Lower leg skin (tissue), 4 donors: ENCODE results near the gene F12. TPM values are rescaled to one million over a fixed set of nuclear protein-coding genes. Genes with fewer than 3 reads are reported as not detected.

ENCODE experiments used
- DNase-seq, 2 donors: peaks; one replicate each; pipeline ENCODE4 v3.0.0-alpha.2; 2019; ENCODE audit warnings: low spot score in 2 of 2
- H3K4me3 ChIP-seq: fragments of 200-600 bp; sonication (generic); 2 replicates; pipeline ENCODE4 v1.5.1; 2017; ENCODE audit warnings: mild to moderate bottlenecking, low read depth; ENCODE audit not compliant: poor library complexity, severe bottlenecking
- POLR2A ChIP-seq, 2 donors: fragments of 450-650 bp; IDR thresholded peaks; one replicate each; pipeline ENCODE4 v1.6.1; 2016 to 2017; ENCODE audit warnings: antibody characterized with exemption in 2 of 2, mild to moderate bottlenecking in 1 of 2, moderate library complexity in 1 of 2
- WGBS, 2 donors: methylation state at CpG; one replicate each; pipeline ENCODE4 v1.1.5; 2018; 5-methylcytosine and 5-hydroxymethylcytosine counted together
- intact Hi-C: fragments of 100-400 bp; cut with DNase I; formaldehyde crosslinking; loops from one replicate; pipeline ENCODE4 v1.15.0; 2023; ENCODE audit warnings: low total_unique reads
- total RNA-seq, 4 donors: library from RNA; depleted of rRNA; stranded (reverse); fragments of >200 nt; gene quantifications; one replicate each; pipeline ENCODE4 v1.1.0, GENCODE V29; 2016
- TF ChIP-seq, protein P1 (sequence below), 3 donors: fragments of 450-650 bp; IDR thresholded peaks; one replicate each; pipeline ENCODE4 v1.5.1; 2016; ENCODE audit warnings: antibody characterized with exemption in 3 of 3, mild to moderate bottlenecking in 3 of 3, moderate library complexity in 2 of 3

F12 gene
- total RNA-seq, 4 donors from 2014 or later: 1.9 to 14.5 (median 10.1) TPM

DNA sequence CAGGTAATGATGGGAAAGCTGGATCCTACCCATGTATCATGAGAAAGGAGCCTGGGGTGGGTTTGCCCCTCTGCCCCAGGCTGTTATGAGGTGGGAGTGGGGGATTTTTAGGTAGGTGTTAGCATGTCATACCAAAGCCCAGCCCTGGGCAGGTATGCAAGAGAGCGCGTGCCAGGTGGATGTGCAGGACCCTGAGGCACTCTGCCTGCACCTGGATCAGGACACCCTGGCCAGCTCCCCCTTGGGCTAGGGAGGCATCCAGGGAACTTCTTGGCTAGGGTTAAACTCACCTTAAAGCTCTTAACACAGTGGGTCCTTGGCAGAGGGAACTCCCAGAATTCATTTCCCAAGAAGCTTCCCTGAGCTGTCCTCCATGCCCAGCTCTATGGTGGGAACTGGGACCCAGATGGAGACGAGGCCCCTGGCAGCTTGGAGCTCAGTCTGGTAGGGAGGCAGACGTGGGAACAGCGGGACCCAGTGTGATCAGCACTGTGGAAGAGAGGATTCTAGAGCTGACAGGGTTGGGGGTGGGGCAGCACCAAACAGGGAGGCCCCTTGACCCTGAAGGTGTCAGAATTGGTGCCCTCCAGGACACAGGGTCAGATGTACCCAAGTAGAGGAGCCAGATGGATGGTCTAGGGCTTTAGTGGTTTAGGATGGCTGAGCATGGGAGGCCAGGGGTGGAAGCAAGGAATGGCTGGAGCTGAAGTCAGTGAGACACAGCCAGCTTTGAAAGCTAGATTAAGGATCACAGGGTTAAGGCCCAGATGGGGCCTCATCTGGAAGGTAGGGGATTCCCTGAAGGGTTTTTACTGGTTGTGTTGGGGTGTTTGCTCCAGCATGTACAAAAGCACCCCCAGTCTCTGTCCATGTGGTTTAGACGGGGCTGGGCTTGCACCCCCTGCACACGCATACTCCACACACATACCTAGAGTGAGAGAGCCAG lies 35.0 kb upstream of the F12 start:
- TF ChIP-seq POLR2A (IDR thresholded peaks at IDR 0.05): no peak
- TF ChIP-seq, protein P1, sequence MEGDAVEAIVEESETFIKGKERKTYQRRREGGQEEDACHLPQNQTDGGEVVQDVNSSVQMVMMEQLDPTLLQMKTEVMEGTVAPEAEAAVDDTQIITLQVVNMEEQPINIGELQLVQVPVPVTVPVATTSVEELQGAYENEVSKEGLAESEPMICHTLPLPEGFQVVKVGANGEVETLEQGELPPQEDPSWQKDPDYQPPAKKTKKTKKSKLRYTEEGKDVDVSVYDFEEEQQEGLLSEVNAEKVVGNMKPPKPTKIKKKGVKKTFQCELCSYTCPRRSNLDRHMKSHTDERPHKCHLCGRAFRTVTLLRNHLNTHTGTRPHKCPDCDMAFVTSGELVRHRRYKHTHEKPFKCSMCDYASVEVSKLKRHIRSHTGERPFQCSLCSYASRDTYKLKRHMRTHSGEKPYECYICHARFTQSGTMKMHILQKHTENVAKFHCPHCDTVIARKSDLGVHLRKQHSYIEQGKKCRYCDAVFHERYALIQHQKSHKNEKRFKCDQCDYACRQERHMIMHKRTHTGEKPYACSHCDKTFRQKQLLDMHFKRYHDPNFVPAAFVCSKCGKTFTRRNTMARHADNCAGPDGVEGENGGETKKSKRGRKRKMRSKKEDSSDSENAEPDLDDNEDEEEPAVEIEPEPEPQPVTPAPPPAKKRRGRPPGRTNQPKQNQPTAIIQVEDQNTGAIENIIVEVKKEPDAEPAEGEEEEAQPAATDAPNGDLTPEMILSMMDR (IDR thresholded peaks at IDR 0.05): no peak
- intact Hi-C loops: no loop called here
- DNase-seq: no peak
- 39 to 45% methylated on average over 7 of the region's 7 CpGs for WGBS, 2 donors
- H3K4me3 ChIP-seq: no peak overlapping the region

DNA sequence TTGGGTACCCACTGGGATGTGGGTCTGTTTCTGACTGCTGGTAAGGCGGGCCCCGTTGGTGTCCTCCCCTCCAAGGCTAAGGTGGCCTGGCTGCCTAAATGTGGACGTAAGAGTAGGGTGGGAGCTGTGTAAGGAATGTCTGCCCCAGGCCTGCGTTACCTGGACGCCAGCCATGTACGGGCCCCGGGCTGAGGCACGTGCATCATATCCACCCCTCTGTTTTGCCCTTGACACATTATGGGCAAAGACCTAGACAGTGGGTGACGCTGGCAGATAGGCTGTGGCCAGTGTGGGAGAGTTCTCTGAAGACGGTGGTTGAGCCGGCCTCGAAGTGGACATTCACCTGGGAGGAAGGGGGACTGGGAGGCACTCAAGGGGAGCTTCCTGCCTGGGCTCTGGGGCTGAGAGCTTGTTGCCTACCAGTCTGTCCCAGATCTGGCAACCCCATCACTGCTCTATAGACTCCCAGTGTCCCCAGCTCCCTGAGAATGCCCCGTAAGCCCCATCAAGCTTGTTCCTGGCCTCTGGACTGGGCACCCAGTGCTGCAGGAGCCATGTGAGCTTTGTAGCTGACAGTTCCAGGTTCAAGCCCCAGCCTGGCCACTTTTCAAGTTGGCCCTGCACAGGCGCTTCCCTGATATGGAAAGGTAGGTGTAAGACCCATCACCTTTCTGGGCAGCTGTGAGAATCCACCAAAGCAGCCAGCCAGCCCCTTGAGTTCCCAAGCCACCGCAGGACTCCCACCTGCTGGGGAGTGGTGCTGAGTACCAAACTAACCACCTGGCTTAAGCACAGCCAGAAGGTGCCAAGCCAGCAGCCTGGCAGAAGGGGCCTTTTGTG lies 34.0 kb upstream of the F12 start:
- intact Hi-C loops: no loop called here
- DNase-seq: no peak
- WGBS, 2 donors: 47 to 65% methylated on average over 15 of the region's 15 CpGs

DNA sequence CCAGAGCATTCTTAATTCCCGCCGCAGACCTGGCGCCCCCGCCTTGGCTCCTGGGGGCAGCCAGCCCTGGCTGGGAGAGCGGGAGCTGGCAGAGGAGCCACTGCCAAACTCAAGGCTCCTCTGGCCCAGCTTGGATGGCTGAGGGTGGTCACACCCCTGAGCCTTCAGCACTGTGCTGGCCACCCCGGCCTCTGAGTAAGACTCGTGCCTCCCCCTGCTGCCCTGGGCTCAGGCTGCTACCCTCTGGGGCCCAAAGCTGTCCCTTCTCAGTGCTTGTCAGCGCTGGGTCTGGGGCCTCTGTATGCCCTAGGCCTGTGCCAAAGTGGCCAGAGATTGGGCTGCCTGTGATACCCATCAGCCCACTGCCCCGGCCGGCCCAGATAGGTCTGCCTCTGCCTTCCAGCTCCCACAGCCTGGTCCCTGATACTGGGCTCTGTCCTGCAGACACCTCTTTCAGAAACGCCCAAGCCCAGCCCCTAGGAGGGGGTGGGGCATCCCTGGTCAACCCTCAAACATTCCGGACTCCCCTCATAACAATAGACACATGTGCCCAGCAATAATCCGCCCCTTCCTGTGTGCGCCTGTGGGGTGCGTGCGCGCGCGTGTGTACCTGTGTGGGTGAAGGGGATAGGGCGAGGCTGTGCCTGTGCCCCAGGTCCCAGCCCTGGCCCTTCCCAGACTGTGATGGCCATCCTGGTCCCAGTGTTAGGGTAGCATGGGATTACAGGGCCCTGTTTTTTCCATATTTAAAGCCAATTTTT lies 32.9 kb upstream of the F12 start:
- no peak for TF ChIP-seq POLR2A (IDR thresholded peaks at IDR 0.05)
- intact Hi-C loops: no loop called here
- WGBS, 2 donors: 77 to 80% methylated on average over 18 to 19 of the region's 20 CpGs
- DNase-seq: no peak
- no peak overlapping the region for H3K4me3 ChIP-seq

More for the DNA sequence above, 34.0 kb upstream of the F12 start:
- H3K4me3 ChIP-seq: no peak overlapping the region
- TF ChIP-seq, protein P1 (IDR thresholded peaks at IDR 0.05): no peak
- no peak for TF ChIP-seq POLR2A (IDR thresholded peaks at IDR 0.05)

DNA sequence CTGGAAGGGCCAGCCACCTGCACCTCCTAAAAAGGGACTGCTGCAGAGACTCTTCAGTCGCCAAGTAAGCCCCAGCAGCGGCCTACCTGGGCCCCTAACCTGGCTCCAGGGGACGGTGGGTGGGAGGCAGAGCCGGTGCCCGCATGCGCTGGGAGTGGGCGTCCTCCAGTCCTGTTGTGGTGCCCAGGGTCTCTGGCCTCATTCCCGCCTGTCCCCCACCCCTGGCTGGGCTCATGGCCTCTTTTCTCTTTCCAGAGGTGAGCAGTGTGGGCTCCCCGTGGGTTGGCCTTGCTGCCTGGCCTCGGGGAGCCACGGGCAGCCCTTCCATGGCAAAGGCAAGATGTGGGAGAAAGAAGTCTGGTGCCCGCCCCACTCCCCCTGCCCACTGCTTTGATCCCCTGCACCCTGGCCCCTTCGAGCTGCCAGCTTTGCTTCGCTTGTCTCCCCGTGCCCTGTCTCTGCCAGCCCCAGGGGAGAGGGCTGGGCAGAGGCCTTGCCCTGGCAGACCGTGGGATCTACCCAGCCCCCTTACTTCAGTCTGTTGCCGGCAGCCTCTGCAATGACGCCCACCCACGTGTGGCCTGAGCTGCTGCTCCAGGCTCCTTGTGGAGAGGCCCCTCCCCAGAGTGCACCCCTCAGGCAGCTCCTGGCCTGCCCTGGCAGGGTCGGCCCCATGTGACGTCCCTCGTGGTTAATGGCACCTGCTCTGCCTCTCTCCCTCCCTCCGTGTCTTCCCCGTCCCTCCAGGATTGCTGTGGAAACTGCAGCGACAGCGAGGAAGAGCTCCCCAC lies 31.8 kb upstream of the F12 start:
- no peak for DNase-seq
- H3K4me3 ChIP-seq: no peak overlapping the region
- TF ChIP-seq, protein P1 (IDR thresholded peaks at IDR 0.05): no peak
- TF ChIP-seq POLR2A (IDR thresholded peaks at IDR 0.05): no peak
- intact Hi-C loops: no loop called here
- 70 to 76% methylated on average over 26 of the region's 26 CpGs for WGBS, 2 donors

DNA sequence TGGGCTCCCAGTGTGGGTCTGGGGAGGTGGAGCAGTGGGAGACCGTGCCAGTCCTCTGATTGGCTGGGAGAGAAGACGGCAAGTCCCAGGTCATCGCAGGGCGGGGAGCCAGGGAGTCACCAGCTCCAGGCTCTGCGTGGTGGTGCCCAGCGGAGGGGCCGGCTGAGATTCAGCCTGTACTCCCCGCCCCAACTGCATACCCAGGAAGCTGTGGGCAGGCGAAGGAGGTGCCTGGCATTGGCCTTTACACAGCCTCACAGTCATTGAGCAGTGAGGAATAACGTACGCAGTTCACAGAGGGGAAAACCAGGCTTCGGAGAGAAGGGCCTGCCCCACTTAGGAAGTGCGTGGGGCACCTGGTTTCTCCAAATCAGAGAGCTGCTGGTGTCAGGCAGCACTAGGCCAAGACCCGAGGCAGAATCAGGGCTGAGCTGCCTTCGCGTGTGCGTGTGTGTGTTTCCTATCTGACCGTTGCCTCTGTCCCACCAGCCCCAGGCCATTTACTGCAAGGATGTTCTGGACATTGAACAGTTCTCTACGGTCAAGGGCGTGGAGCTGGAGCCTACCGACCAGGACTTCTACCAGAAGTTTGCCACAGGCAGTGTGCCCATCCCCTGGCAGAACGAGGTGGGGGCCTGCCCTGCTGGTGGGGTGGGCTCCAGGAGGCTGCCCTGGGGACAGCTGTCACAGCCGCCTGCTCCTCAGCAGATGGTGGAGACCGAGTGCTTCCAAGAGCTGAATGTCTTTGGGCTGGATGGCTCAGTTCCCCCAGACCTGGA lies 31.0 kb upstream of the F12 start:
- H3K4me3 ChIP-seq: no peak overlapping the region
- 52 to 63% methylated on average over 19 to 23 of the region's 24 CpGs for WGBS, 2 donors
- DNase-seq: no peak
- TF ChIP-seq, protein P1 (IDR thresholded peaks at IDR 0.05): no peak
- no peak for TF ChIP-seq POLR2A (IDR thresholded peaks at IDR 0.05)
- intact Hi-C loops: no loop called here
